Left renal pelvis (tissue), 4 donors: ENCODE data around the gene SIRT2. TPM values are rescaled to one million over a fixed set of nuclear protein-coding genes. Genes with fewer than 3 reads are reported as not detected.
A peak's percentile ranks its signal among the peaks of the same experiment; 100 is the strongest.
"Not testable (repeated sequence)": the region's sequence is repeated elsewhere in the genome, so short reads cannot be mapped to it uniquely, and the experiment has no call there.

Experiments used
- DNase-seq, 4 donors: peaks; one replicate each; pipeline ENCODE4 v3.0.0-alpha.2; 2013; ENCODE audit warnings: low read depth in 4 of 4, low spot score in 3 of 4
- polyA plus RNA-seq, 4 donors: library from polyadenylated mRNA; unstranded; fragments of 120-200 nt; gene quantifications; one replicate each; pipeline ENCODE4 v1.2.1, GENCODE V29; 2013; ENCODE audit not compliant: insufficient read length in 4 of 4

SIRT2 gene
- polyA plus RNA-seq, result 10 to 100 TPM; 37.9 to 48.3 (median 43.6) TPM

DNA sequence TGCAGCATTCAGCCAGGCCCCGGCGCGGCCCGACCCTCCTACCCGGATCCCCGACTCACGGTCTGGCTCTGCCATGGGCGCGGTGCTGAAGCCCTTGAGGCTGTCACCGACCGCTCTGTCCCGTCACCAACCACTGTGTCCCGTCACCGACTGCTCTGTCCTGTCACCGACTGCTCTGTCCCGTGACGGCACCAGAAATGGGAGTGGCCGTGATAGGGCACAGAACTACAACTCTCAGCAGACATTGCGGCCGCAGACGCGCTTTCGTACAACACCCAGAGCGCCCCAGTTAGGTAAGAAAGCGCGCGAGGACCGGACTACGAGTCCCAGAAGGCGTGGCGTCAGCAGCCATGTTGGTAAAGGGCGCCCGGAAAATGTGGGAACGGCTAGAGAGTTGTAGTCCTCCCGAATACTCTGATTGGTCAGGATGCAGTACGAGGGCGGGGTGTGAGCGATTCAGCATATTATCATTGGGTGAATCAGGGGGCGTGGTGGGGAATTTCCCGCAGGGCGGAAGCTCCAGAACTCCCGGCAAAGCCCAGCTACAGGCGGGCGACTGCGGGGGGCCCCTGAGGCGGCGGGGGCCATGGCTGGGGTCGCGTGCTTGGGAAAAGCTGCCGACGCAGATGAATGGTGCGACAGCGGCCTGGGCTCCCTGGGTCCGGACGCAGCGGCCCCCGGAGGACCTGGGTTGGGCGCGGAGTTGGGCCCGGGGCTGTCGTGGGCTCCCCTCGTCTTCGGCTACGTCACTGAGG, at the start of gene SIRT2, which contains the start of gene NFKBIB:
Gene SIRT2, minus strand, starts transcription at position 172 of the 755 bp plus-strand sequence. Its CDS starts 97 bp downstream, at position 75.
Gene NFKBIB, plus strand, starts transcription at position 523 of the 755 bp plus-strand sequence. Its CDS starts 64 bp downstream, at position 587.
- peak; percentile 98 to 100 (median 99) for DNase-seq

DNA sequence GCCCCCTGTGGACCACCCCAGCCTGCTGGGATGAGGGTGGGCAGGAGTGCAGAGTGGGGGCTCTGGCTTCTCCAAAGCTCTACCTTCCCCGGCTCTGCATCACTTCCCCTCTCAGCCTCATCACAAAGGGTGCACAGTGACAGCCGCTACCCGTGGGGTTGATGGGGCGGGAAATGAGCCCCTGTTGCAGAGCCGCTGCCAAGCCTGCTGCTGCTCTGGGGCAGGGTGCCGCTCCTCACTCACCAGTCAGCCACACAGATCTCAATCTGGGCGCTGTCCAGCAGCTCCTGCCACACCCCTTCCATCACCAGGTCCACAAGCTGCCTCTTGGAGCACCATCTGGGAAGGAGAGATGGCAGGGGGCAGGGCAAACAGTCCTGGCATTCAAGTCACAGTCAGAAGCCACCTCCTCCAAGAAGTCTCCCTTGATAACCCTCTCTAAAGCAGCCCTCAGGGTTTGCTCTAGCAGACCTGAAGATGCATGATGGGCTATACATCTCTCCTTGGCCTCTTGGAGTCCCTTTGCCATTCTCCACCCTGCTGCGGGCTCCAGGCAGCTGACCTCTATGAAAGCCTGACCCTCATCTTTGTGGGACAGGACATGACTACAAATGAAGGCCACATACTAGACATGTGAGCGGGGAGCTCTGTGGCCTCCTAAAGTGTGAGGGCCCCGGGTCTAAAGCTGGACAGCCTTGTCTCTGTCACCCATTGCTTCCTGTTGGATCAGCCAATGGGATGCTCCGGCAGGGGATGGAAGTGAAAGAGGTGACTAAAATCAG, 47.0 kb upstream of the SIRT2 start:
- DNase-seq, result no peak

DNA sequence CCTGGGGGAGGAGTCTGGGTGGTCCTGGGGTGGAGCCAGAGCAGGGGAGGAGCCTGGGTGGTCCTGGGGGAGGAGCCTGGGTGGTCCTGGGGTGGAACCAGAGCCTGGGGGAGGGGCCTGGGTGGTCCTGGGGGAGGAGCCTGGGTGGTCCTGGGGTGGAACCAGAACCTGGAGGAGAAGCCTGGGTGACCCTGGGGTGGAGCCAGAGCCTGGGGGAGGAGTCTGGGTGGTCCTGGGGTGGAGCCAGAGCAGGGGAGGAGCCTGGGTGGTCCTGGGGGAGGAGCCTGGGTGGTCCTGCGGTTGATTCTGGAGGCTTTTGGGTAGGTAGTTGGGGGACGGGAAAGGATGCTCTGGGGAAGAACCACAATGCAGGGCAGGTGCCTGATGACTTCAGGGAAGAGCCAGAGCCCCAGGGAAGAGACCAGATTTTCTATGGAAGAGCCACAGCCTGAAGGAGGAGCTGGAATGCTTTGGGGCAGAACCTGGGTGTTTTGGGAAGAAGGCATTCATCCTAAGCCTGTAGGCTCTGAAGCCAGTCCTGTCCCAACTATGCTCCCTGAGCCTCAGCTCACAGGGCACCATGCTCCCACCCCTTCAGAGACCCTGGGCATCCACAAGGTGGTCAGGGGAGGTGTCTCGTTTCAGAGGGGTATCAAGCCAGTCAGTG, 46.3 kb upstream of the SIRT2 start:
- DNase-seq, result no peak

DNA sequence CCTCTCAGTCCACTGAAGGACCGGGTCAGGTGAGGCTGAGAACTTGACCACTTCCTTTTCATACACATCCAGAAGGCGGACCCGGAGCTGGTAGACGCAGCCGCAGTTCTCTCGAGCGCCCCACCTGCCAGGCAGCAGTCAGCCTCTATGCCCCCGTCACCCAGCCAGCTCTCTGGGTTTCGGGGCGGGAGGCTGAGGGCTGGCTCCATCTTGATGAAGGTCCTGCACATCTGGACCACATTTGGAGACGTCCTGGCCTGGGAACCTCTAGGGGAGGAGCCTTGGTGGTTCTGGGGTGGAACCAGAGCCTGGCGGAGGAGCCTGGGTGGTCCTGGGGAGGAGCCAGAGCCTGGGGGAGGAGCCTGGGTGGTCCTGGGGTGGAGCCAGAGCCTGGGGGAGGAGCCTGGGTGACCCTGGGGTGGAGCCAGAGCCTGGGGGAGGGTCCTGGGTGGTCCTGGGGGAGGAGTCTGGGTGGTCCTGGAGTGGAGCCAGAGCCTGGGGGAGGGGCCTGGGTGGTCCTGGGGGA, 45.6 kb upstream of the SIRT2 start:
- DNase-seq, result no peak

DNA sequence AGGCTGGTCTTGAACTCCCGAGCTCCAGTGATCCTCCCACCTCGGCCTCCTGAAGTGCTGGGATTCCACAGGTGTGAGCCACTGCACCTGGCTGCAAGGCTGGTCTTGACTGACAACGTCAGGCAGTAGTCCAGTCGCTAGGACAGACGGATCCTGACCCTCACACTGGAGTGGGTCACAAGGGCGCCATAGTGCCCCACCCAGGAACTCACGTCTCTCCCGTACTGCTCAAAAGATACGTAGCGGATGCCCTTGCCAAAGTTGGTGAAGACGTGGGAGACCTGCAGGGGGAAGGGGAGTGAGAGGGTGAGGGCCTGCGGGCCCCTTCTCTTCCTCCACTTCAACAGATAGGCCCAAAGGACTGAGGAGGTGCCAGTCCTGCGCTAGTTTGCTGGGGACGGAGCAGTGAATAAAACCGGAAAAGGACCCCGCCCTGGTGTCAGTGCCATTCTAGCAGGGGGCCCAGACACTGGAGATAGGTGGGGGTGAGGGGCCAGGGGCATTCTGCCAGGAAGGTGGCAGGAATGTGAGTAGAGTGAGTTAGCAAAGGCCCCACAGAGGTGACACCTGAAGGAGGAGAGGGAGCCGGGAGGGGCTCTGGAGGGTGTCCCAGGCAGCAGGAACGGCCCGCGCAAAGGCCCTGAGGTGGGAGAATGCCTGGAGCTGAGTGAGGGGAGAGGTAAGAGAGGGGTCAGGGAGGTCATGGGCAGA, 43.2 kb upstream of the SIRT2 start:
- no peak for DNase-seq

DNA sequence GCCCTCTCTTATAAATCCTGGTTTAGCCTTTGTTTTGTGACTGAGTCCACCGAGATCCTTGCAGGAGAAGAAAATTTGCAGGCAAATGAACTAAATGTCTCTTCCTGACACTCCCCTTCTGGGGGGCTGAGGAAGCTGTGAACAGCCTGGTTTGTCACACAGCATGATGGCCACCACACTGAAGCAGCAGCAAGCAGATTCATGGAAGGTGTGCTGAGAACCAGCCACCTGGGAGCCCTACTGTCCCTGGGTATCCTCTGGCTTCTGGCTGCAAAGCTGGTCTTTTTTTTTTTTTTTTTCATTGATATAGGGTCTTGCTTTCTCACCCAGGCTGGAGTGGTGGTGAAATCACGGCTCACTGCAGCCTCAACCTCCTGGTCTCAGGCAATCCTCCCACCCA, 42.6 kb upstream of the SIRT2 start:
- DNase-seq, result no peak

DNA sequence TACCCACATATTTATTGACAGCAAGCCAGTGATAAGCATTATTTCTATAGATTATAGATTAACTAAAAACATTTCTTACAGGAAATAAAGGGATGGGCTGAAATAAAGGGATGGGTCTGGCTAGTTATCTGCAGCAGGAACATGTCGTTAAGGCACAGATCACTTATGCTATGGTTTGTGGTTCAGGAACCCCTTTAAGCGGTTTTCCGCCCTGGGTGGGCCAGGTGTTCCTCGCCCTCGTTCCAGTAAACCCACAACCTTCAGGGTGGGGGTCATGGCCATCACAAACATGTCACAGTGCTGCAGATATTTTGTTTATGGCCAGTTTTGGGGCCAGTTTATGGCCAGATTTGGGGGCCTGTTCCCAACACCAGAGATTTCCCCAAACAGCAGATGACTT, 42.0 kb upstream of the SIRT2 start:
- DNase-seq, result not testable (repeated sequence)

DNA sequence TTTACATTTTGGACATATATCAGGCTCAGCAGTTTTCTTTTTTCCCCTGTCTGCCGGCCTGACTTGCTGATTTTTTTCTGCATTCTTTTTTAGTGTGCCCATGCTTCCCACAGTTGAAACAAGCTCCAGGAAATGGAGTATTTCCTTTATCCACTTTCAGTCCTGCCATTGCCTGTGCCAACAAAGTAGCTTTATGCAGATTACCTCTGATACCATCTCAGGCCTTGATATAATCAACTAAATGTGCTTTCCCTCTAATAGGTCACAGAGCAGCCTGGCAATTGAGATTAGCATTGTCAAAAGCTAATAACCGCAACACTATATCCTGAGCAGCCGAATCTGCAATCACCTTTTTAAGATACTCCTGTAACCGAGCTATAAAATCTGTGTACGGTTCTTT, 40.5 kb upstream of the SIRT2 start:
- DNase-seq, result no peak

DNA sequence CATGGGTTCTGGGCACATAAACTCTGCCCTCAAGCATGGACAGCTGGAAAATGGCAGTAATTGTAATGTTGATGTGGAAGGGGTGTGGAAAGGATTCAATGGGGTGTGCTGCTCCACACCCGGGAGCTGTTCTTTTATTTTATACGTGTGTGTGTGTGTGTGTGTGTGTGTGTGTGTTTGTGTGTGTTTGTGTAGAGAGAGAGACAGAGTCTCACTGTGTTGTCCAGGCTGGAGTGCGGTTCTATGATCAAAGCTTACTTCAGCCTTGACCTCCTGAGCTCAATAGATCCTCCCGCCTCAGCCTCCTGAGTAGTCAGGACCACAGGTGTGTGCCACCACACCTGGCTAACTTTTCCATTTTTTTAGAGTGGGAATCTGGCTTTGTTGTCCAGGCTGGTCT, 34.1 kb upstream of the SIRT2 start:
- no peak for DNase-seq

DNA sequence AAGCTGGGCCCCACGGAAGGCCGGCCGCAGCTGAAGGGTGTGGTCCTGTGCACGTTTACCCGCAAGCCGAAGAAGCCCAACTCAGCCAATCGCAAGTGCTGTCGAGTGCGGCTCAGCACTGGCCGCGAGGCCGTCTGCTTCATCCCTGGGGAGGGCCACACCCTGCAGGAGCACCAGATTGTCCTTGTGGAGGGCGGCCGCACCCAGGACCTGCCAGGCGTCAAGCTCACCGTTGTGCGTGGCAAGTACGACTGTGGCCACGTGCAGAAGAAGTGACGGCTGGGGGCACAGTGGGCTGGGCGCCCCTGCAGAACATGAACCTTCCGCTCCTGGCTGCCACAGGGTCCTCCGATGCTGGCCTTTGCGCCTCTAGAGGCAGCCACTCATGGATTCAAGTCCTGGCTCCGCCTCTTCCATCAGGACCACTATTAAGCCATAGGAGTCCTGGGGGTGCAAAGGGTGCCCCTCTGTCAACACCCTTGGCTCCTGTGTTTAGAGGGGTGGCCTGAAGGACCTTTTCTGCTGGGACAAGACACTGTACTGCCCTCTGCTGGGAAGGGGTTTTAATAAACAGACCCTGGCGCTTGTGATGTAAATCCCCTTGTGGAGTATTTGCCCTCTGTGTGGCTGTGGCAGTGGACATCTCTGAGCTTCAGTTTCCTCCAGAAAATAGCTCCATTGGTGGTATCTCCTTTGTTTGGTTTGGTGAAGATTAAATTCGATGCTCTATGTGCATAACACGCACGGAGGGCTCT, 33.2 kb upstream of the SIRT2 start:
- no peak for DNase-seq

DNA sequence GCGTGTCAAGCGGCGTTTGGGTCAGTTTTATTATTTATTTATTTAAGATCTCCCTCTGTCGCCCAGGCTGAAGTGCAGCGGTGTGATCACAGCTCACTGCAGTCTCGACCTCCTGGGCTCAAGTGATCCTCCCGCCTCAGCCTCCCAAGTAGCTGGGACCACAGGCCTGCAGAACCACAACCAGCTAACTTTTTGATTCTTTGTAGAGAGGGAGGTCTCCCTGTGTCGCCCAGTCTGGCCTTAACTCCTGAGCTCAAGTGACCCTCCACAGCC, 32.0 kb upstream of the SIRT2 start:
- DNase-seq, result no peak

DNA sequence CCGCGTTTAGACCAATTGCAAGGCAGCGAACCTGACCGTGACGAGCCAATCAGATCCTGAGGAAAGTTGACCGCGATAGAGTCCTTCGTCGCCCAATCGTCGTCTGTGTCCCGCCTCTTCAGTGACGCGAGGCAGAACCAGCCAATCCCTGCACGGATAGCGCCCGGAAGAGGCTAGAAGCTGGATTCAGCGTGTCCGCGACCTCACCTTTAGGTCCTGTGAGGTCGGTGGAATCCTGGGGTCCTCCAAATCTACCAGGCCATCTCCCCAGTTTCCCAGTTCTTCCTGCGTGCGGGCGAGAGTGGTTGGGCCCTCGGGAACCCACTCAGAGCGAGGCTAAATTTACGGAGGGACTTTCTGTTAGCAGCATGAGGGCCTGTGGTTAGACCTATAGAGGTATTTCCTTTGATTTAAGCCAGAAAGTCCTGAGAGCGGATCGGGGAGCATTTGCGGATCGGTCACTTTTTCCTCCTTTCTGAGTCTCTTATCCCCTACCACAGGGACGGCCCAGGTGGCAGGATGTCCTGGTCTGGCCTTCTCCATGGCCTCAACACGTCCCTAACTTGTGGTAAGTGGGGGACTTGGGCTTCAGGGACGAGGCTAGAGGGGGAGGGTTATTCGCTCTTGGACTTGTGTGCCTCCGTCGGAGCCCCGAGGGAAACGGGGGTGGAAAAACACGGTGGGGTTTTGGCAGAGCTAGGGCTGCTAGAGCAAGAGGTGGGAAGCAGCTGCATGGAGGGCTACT, 31.5 kb upstream of the SIRT2 start, which contains the start of gene MRPS12:
Gene MRPS12, plus strand, starts transcription at position 169 of the 745 bp plus-strand sequence. Its CDS starts 351 bp downstream, at position 520.
- DNase-seq, result peak; percentile 99

DNA sequence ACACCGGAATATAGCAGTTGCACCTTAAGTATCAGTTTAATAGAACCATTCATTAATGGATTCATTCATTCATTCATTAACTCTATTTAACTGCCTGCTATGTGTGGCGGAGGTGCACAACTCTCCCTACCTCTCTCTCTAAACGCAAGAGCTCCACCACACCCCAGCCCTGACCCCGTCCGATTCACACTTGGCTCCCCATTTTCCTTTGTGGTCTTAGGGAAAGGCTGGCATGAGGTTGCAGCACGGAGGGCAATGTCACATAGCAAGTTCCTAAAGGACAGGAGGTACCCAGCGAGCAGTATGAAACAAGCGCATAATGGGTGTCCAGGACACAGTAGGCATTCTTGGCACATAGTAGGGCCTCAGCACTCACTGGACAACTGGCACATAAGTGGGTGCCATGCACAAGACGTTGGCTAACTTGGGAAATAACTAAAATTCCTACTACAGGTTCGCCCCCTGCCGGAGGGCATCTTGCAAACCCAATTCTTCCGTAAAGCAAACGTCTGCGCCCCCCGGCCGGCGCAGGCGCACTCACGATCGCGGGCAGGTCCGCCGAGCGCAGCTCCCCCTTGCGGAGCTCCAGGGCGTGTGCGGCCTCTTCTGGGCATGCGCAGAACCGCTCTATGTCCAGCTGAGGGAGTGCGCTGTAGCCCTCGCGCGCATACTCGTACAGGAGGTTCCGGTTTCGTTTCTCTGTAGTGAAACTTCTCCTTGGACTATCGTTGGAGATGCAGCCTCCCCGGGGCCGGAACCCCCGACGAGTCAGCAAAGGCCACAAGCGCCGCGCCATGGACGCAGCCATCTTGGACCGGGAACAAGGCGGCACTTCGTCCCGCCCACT, 30.7 kb upstream of the SIRT2 start, which contains the start of gene SARS2:
Gene SARS2, minus strand, starts transcription at position 835 of the 847 bp plus-strand sequence. Its CDS starts 27 bp downstream, at position 808.
- peak; percentile 29 to 88 (median 86) for DNase-seq

DNA sequence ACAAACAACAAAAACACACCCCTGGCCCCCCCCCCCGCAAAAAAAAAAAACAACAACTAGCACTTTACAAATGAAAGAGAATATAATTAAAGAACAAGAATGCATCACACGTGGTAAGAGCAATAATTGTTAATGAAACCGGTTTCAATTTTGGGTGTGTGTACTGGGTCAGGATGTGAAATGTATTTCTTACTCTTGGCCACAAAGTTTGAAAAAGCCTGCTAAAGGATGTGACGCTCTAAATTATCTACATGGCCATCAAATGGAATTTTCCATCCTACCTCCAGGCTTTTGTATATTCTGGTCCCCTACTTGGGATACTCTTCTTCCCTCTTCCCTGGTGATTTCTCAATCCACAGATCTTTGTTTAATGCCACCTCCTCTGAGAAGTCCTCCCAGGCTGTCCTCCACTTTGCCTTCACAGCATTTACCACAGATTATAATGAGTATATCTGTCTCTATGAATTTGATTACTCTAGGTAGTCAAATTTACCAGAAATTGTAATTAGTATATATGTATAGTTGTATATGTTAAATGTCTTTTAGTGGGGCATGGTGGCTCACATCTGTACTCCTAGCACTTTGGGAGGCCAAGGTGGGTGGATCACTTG, 29.1 kb upstream of the SIRT2 start:
- DNase-seq, result no peak

DNA sequence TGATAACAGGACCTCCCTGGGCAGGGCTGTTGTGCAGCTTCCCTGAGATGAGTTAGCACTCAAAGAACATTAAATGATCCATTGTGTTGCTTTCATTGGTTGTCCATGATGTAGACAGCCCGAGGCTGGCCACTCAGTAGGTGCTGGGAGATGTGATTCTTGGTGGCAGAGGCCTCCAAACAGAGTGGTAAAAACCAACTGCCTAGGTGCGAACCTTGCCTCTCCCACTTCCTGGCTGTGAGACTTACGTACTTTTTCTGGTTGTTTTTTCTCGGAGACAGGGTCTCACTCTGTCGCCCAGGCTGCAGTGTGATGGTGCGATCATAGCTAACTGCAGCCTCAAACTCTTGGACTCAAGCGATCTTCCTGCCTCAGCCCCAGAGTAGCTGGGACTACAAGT, 25.0 kb upstream of the SIRT2 start:
- DNase-seq, result no peak

DNA sequence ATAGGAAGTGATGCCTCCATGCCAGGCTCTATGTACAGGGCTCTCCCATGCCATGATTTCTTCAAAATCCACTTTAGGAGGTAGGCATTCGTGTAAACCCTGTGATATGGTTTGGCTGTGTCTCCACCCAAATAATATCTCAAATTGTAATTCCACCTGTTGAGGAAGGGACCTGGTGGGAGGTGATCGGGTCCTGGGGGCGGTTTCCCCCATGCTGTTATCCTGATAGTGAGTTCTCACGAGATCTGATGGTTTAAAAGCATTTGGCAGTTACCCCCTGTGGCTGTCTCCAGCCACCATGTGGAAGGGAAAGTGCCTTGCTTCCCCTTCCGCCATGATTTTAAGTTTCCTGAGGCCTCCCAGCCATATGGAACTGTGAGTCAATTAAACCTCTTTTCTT, 23.1 kb upstream of the SIRT2 start:
- DNase-seq, result no peak

DNA sequence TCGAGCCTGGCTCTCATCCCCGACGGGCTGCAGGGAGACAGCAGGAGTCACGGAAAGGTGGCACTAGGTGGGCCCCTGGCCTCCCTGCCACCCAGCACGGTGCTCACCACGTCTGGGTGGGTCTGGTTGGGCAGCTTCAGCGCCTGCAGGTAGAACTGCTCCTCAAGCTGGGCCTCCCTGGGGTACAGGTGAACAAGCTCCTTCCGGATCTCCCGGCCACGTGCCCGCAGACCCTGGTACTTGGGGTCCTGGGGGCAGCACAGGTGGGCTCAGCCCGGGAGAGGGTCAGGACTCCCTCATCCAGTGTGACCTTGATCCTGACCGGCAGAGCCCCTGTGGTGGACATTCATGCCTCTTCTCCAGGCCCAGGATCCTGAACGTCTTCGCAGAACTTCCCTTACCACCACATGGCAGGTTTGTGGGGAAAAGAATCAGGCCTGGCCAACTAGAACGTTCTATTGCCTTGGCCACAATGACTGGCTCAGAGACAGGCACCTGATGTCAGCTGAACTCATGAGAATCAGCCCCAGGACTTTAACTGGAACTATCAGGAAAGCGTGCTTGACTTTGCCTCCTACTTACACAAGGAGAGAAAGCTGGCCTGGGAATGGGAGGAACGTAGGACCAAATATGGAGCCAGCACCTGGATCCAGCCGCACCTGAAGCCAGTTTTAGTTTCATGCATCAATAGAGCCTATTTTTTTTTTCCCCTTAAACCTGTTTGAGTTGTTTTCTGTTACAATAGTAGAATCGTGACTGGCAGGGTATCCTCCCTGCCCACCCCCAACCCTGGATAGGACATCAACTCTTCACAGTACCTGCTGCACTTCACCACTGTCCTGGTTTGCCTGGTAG, 22.2 kb upstream of the SIRT2 start:
- DNase-seq, result no peak
